SJCRH30 (cell line): ENCODE results near the gene CCDC127. TPM values are rescaled to one million over a fixed set of nuclear protein-coding genes. Genes with fewer than 3 reads are reported as not detected.
"Not testable (repeated sequence)": the region's sequence is repeated elsewhere in the genome, so short reads cannot be mapped to it uniquely, and the experiment has no call there.

Experiments used
- DNase-seq, 2 experiments: peaks; one replicate each; pipeline ENCODE4 v3.0.0-alpha.2; 2015 to 2020
- H3K27ac ChIP-seq: fragments of 250-450 bp; sonication (Bioruptor Pico); 2 replicates; pipeline ENCODE4 v1.5.1; 2020; ENCODE audit warnings: mild to moderate bottlenecking, moderate library complexity
- H3K27me3 ChIP-seq: fragments of 250-450 bp; sonication (Bioruptor Pico); 2 replicates; pipeline ENCODE4 v1.5.1; 2020; ENCODE audit warnings: mild to moderate bottlenecking, moderate library complexity
- H3K36me3 ChIP-seq: fragments of 250-450 bp; sonication (Bioruptor Pico); 2 replicates; pipeline ENCODE4 v1.5.1; 2020; ENCODE audit warnings: mild to moderate bottlenecking, moderate library complexity
- H3K4me1 ChIP-seq: fragments of 250-450 bp; sonication (Bioruptor Pico); 2 replicates; pipeline ENCODE4 v1.5.1; 2020; ENCODE audit warnings: mild to moderate bottlenecking, moderate library complexity
- H3K4me3 ChIP-seq: fragments of 250-450 bp; sonication (Bioruptor Pico); 2 replicates; pipeline ENCODE4 v1.5.1; 2020; ENCODE audit warnings: mild to moderate bottlenecking, moderate library complexity
- H3K9me3 ChIP-seq: fragments of 250-450 bp; sonication (Bioruptor Pico); replicated peaks from 2 replicates; pipeline ENCODE4 v1.5.1; 2020; ENCODE audit warnings: mild to moderate bottlenecking, moderate library complexity
- total RNA-seq: library from RNA; depleted of rRNA; stranded (reverse); fragments of >200 nt; shearing (Covaris generic); gene quantifications from 2 replicates; pipeline ENCODE4 v1.2.3, GENCODE V29; 2014

Gene CCDC127
- total RNA-seq, 1 experiment from 2014 or later: 2.5 TPM

GRCh38 chr5:219991-220390, 2.0 kb upstream of the CCDC127 start:
- Histone ChIP-seq H3K4me3 (no peak overlapping the region), H3K9me3 (no peaks in the 10 kb centered on the region), H3K4me1 (no peaks in the 10 kb centered on the region), H3K27me3 (no peaks in the 10 kb centered on the region), H3K36me3 (no peaks in the 10 kb centered on the region), H3K27ac (no peak overlapping the region)
- no peak for DNase-seq

- Histone ChIP-seq H3K36me3 (no peaks in the 10 kb centered on the region), H3K9me3 (no peaks in the 10 kb centered on the region), H3K4me1 (no peaks in the 10 kb centered on the region), H3K27me3 (no peaks in the 10 kb centered on the region), H3K4me3 (peak overlapping the region; percentile 72), H3K27ac (no peak overlapping the region)
- DNase-seq: peak in 1 of 2 experiments; percentile 5
Measured at GRCh38 chr5:219460-219863, 1.5 kb upstream of the CCDC127 start.

- no peak overlapping the region; the same call in 1 of the 2 replicates for H3K27ac ChIP-seq
- H3K27me3 ChIP-seq: no peaks in the 10 kb centered on the region
- H3K36me3 ChIP-seq: no peaks in the 10 kb centered on the region
- H3K4me3 ChIP-seq: peak overlapping the region; percentile 72
- peak; percentile 17 to 44 for DNase-seq
- no peaks in the 10 kb centered on the region for H3K9me3 ChIP-seq
- no peaks in the 10 kb centered on the region for H3K4me1 ChIP-seq
Measured at GRCh38 chr5:218457-219291, 721 bp upstream of the CCDC127 start.

- H3K4me1 ChIP-seq, H3K27me3 ChIP-seq, H3K4me3 ChIP-seq, H3K36me3 ChIP-seq, H3K9me3 ChIP-seq, H3K27ac ChIP-seq, DNase-seq: not testable (repeated sequence)
Measured at GRCh38 chr5:216076-216475, 1.9 kb downstream of the CCDC127 start.

GRCh38 chr5:215256-215655, 2.7 kb downstream of the CCDC127 start:
- not testable (repeated sequence) for DNase-seq, H3K27me3 ChIP-seq, H3K4me3 ChIP-seq, H3K9me3 ChIP-seq, H3K4me1 ChIP-seq, H3K27ac ChIP-seq, H3K36me3 ChIP-seq

GRCh38 chr5:213803-214395, 4.1 kb downstream of the CCDC127 start:
- Histone ChIP-seq H3K27me3 (no peaks in the 10 kb centered on the region), H3K27ac (no peak overlapping the region), H3K9me3 (no peaks in the 10 kb centered on the region), H3K36me3 (no peaks in the 10 kb centered on the region), H3K4me1 (no peaks in the 10 kb centered on the region), H3K4me3 (no peak overlapping the region)
- DNase-seq: no peak

- Histone ChIP-seq H3K27me3 (no peaks in the 10 kb centered on the region), H3K9me3 (no peaks in the 10 kb centered on the region), H3K27ac (no peak overlapping the region), H3K36me3 (no peaks in the 10 kb centered on the region), H3K4me1 (no peaks in the 10 kb centered on the region), H3K4me3 (no peak overlapping the region)
- no peak for DNase-seq
Measured at GRCh38 chr5:208449-209114, 9.4 kb downstream of the CCDC127 start.

- H3K27me3 ChIP-seq: no peaks in the 10 kb centered on the region
- no peak for DNase-seq
- no peaks in the 10 kb centered on the region for H3K9me3 ChIP-seq
- H3K4me1 ChIP-seq: no peaks in the 10 kb centered on the region
- H3K4me3 ChIP-seq: no peak overlapping the region
- no peaks in the 10 kb centered on the region for H3K36me3 ChIP-seq
- no peak overlapping the region for H3K27ac ChIP-seq
Measured at GRCh38 chr5:207599-207998, 10.4 kb downstream of the CCDC127 start.

- no peaks in the 10 kb centered on the region for H3K27me3 ChIP-seq
- no peaks in the 10 kb centered on the region for H3K9me3 ChIP-seq
- H3K4me1 ChIP-seq: no peaks in the 10 kb centered on the region
- H3K27ac ChIP-seq: no peak overlapping the region
- no peak for DNase-seq
- H3K4me3 ChIP-seq: no peak overlapping the region
- H3K36me3 ChIP-seq: no peaks in the 10 kb centered on the region
Measured at GRCh38 chr5:206927-207536, 10.9 kb downstream of the CCDC127 start.

GRCh38 chr5:206406-206805, 11.5 kb downstream of the CCDC127 start:
- Histone ChIP-seq H3K4me3 (no peak overlapping the region), H3K36me3 (no peaks in the 10 kb centered on the region), H3K27ac (no peak overlapping the region), H3K27me3 (no peaks in the 10 kb centered on the region), H3K4me1 (no peaks in the 10 kb centered on the region), H3K9me3 (no peaks in the 10 kb centered on the region)
- no peak for DNase-seq

- no peak overlapping the region for H3K27ac ChIP-seq
- H3K4me3 ChIP-seq: no peak overlapping the region
- H3K4me1 ChIP-seq: no peaks in the 10 kb centered on the region
- no peaks in the 10 kb centered on the region for H3K9me3 ChIP-seq
- no peaks in the 10 kb centered on the region for H3K27me3 ChIP-seq
- H3K36me3 ChIP-seq: no peaks in the 10 kb centered on the region
- DNase-seq: no peak
Measured at GRCh38 chr5:204966-205670, 12.8 kb downstream of the CCDC127 start.

GRCh38 chr5:204462-204861, 13.5 kb downstream of the CCDC127 start:
- no peak overlapping the region for H3K27ac ChIP-seq
- no peaks in the 10 kb centered on the region for H3K9me3 ChIP-seq
- no peaks in the 10 kb centered on the region for H3K36me3 ChIP-seq
- no peaks in the 10 kb centered on the region for H3K4me1 ChIP-seq
- no peak overlapping the region for H3K4me3 ChIP-seq
- no peak for DNase-seq
- no peaks in the 10 kb centered on the region for H3K27me3 ChIP-seq

- no peaks in the 10 kb centered on the region for H3K9me3 ChIP-seq
Measured at GRCh38 chr5:204001-204400, 14.0 kb downstream of the CCDC127 start.

GRCh38 chr5:203246-203930, 14.6 kb downstream of the CCDC127 start:
- Histone ChIP-seq H3K27ac (no peak overlapping the region), H3K4me3 (no peak overlapping the region), H3K27me3 (no peaks in the 10 kb centered on the region), H3K9me3 (no peaks in the 10 kb centered on the region), H3K4me1 (no peaks in the 10 kb centered on the region), H3K36me3 (no peaks in the 10 kb centered on the region)
- DNase-seq: no peak

More at GRCh38 chr5:204001-204400, 14.0 kb downstream of the CCDC127 start:
- H3K4me3 ChIP-seq: no peak overlapping the region
- H3K27me3 ChIP-seq: no peaks in the 10 kb centered on the region
- no peaks in the 10 kb centered on the region for H3K4me1 ChIP-seq
- no peak overlapping the region for H3K27ac ChIP-seq
- no peak for DNase-seq
- no peaks in the 10 kb centered on the region for H3K36me3 ChIP-seq
